Ramos (cell line): Measurements from ENCODE around the gene CREBRF.
"Not testable (repeated sequence)": the region's sequence is repeated elsewhere in the genome, so short reads cannot be mapped to it uniquely, and the experiment has no call there.

Experiments used
- in situ Hi-C: fragments of 300-500 bp; cut with MboI; formaldehyde crosslinking; loops from one replicate; pipeline ENCODE4 v1.14.3; 2022; ENCODE audit warnings: low sequenced_read_pairs; ENCODE audit not compliant: unreplicated experiment

The CREBRF gene

GRCh38 chr5:173144200-173145176 lies 88.3 kb downstream of the CREBRF start, which contains the start of gene BNIP1:
Gene BNIP1 (plus strand): TSS chr5:173144531. CDS start chr5:173144546, 15 bp downstream.
- in situ Hi-C loops, result loop anchor here (5.0 kb wide), 1 partner anchor 162 kb away; the partner anchor contains the start of gene ATP6V0E1

GRCh38 chr5:173148354-173148753 lies 92.2 kb downstream of the CREBRF start:
- in situ Hi-C loops, result no loop called here

- in situ Hi-C loops, result no loop called here
These were observed 96.4 kb downstream of the CREBRF start for GRCh38 chr5:173152547-173152946.

- in situ Hi-C loops, result no loop called here
These were observed 97.7 kb downstream of the CREBRF start for GRCh38 chr5:173153842-173154241.

GRCh38 chr5:173154619-173155018 lies 98.5 kb downstream of the CREBRF start:
- in situ Hi-C loops, result not testable (repeated sequence)

- in situ Hi-C loops, result no loop called here
These were observed 99.8 kb downstream of the CREBRF start for GRCh38 chr5:173155912-173156311.

- in situ Hi-C loops, result no loop called here
These were observed 102.2 kb downstream of the CREBRF start for GRCh38 chr5:173158366-173158765.

GRCh38 chr5:173159256-173159655 lies 103.1 kb downstream of the CREBRF start:
- in situ Hi-C loops, result no loop called here

GRCh38 chr5:173161148-173161547 lies 105.0 kb downstream of the CREBRF start:
- in situ Hi-C loops, result no loop called here

- in situ Hi-C loops, result no loop called here
These were observed 107.1 kb downstream of the CREBRF start for GRCh38 chr5:173163219-173163618.

GRCh38 chr5:173165177-173166016 lies 109.2 kb downstream of the CREBRF start:
- in situ Hi-C loops, result no loop called here

- in situ Hi-C loops, result no loop called here
These were observed 116.0 kb downstream of the CREBRF start for GRCh38 chr5:173172166-173172565.

GRCh38 chr5:173175523-173175922 lies 119.4 kb downstream of the CREBRF start:
- in situ Hi-C loops, result loop anchor here (25.0 kb wide), 1 partner anchor 463 kb away; no protein-coding TSS in a partner anchor

GRCh38 chr5:173178369-173178910 lies 122.3 kb downstream of the CREBRF start:
- in situ Hi-C loops, result loop anchor here (25.0 kb wide), 1 partner anchor 466 kb away; no protein-coding TSS in a partner anchor

- in situ Hi-C loops, result loop anchor here (25.0 kb wide), 1 partner anchor 468 kb away; no protein-coding TSS in a partner anchor
These were observed 124.2 kb downstream of the CREBRF start for GRCh38 chr5:173180331-173180730.

GRCh38 chr5:173187054-173187743 lies 131.0 kb downstream of the CREBRF start:
- in situ Hi-C loops, result loop anchor here (25.0 kb wide), 1 partner anchor 475 kb away; no protein-coding TSS in a partner anchor

- in situ Hi-C loops, result loop anchor here (25.0 kb wide), 1 partner anchor 476 kb away; no protein-coding TSS in a partner anchor
These were observed 132.1 kb downstream of the CREBRF start for GRCh38 chr5:173188280-173188679.
